Suprapubic skin (tissue), 4 donors: ENCODE data around the gene MGAT5B. TPM values are rescaled to one million over a fixed set of nuclear protein-coding genes. Genes with fewer than 3 reads are reported as not detected.

ENCODE experiments used
- DNase-seq, 2 donors: peaks; one replicate each; pipeline ENCODE4 v3.0.0-alpha.2; 2019; ENCODE audit warnings: low spot score in 2 of 2
- H3K27ac ChIP-seq: fragments of 200-600 bp; sonication (generic); one replicate; pipeline ENCODE4 v1.5.1; 2019
- H3K27me3 ChIP-seq: fragments of 200-600 bp; sonication (generic); one replicate; pipeline ENCODE4 v1.5.1; 2019
- H3K36me3 ChIP-seq: fragments of 200-600 bp; sonication (generic); one replicate; pipeline ENCODE4 v1.5.1; 2019
- H3K4me1 ChIP-seq: fragments of 200-600 bp; sonication (generic); one replicate; pipeline ENCODE4 v1.5.1; 2019
- H3K4me3 ChIP-seq: fragments of 200-600 bp; sonication (generic); one replicate; pipeline ENCODE4 v1.5.1; 2019; ENCODE audit warnings: mild to moderate bottlenecking
- H3K9me3 ChIP-seq: fragments of 200-600 bp; sonication (generic); one replicate; pipeline ENCODE4 v1.5.1; 2019
- CTCF ChIP-seq, 2 donors: fragments of 200-600 bp in 1 of 2; fragments of 450-650 bp in 1 of 2; sonication (generic) in 1 of 2; IDR thresholded peaks; one replicate each; pipeline ENCODE4 v1.5.1; 2016 to 2019; ENCODE audit warnings: antibody characterized with exemption in 2 of 2, mild to moderate bottlenecking in 1 of 2, moderate library complexity in 1 of 2
- EP300 ChIP-seq: sonication (generic); formaldehyde crosslinking; IDR thresholded peaks from one replicate; pipeline ENCODE4 v1.6.1; 2017; ENCODE audit warnings: antibody characterized with exemption
- POLR2A ChIP-seq, 2 donors: fragments of 450-650 bp; IDR thresholded peaks; one replicate each; pipeline ENCODE4 v1.6.1; 2017; ENCODE audit warnings: antibody characterized with exemption in 2 of 2, mild to moderate bottlenecking in 2 of 2, moderate library complexity in 2 of 2
- POLR2AphosphoS5 ChIP-seq, 3 donors: sonication (generic); formaldehyde crosslinking; IDR thresholded peaks; one replicate each; pipeline ENCODE4 v1.6.1; 2017; ENCODE audit warnings: antibody characterized with exemption in 3 of 3
- WGBS: methylation state at CpG from one replicate; pipeline ENCODE4 v1.1.5; 2018; 5-methylcytosine and 5-hydroxymethylcytosine counted together
- total RNA-seq, 4 donors: library from RNA; depleted of rRNA; stranded (reverse); fragments of >200 nt; gene quantifications; one replicate each; pipeline ENCODE4 v1.1.0, GENCODE V29; 2016

MGAT5B gene
- total RNA-seq, 4 donors from 2014 or later: 0.26 to 0.72 (median 0.30) TPM; not detected in 1

DNA sequence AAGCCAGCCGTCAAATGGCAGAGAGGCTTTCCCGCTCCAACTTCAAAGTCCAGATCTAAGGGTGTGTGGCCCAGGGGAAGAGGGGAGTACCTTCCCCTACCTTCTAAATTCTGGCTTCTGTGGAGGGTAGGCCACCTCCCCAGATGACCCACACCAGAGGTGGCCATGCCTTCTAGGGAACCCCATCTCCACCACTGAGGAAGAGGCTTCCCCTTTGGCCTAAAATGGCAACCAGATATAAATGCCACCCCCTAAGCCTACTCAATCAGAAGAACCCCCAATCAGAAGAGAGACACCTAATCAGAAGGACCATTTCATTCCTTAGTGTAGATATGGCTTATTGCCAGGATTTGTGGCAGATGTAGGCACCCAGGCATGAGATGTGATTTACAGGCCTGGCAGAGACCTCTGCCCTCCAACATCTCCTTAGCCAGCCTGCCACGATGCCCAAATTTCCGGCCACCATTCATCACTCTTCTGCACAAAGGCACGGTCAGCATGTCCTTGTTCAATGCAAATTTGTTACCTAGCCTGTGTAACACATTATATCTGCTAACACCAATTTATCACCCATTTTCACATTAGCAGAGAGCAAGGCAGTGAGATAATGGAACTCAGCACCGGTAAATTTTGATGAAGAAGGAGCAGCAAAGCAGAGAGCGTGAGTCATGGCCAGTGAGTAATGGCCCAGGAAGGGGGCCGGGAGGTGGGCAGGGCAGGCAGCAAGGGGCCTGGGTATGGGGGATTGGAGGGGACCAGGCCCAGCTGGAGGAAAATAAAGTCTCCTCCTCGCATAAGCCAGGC lies 1.2 kb upstream of the MGAT5B start:
- TF ChIP-seq POLR2AphosphoS5 (IDR thresholded peaks at IDR 0.05) (no peak), EP300 (no peak), POLR2A (IDR thresholded peaks at IDR 0.05) (no peak), CTCF (IDR thresholded peaks at IDR 0.05) (no peak)
- DNase-seq: no peak
- Histone ChIP-seq H3K27ac (no peak overlapping the region), H3K4me3 (no peak overlapping the region), H3K4me1 (peaks cover 18% of the 10 kb centered on the region), H3K27me3 (peaks cover 65% of the 10 kb centered on the region), H3K36me3 (no peaks in the 10 kb centered on the region), H3K9me3 (no peaks in the 10 kb centered on the region)
- WGBS: 81% methylated on average over 9 of the region's 9 CpGs

DNA sequence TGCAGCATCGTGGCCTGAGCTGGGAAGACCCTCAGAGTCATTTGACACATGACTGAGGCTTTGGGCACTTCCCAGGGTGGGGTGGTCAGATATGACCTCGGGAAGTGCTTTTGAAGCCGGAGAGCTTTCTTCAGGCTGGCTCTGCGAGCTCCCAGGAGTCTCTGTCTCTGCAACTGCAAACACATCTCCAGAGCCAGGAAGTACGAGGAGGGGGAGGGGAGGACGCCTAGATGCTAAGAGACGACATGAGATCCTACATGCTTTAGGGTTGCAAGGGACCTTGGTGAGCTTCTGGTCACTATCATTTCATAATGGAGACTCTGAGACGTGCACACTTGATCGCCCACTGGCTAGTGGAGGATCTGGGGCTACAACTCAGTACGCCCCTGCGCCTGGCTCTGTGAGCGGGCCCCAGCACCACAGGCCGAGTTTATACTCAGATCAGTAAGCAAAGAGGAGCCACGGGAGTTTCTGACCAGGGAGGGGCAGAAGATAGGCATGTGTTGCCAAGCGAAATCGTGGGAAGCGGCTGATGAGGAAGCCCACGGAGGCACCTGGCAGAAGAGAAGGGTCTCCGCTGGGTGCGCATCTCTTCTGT lies 527 bp upstream of the MGAT5B start:
- no peak overlapping the region for H3K27ac ChIP-seq
- H3K9me3 ChIP-seq: no peaks in the 10 kb centered on the region
- no peak for TF ChIP-seq POLR2AphosphoS5 (IDR thresholded peaks at IDR 0.05)
- peaks cover 63% of the 10 kb centered on the region for H3K27me3 ChIP-seq
- H3K4me1 ChIP-seq: peaks cover 18% of the 10 kb centered on the region
- DNase-seq: no peak
- H3K36me3 ChIP-seq: no peaks in the 10 kb centered on the region
- 6% methylated on average over 7 of the region's 20 CpGs for WGBS
- peak overlapping the region; percentile 48 for H3K4me3 ChIP-seq

- peaks cover 63% of the 10 kb centered on the region for H3K27me3 ChIP-seq
Observed at GRCh38 chr17:76868669-76869495, 678 bp downstream of the MGAT5B start.

DNA sequence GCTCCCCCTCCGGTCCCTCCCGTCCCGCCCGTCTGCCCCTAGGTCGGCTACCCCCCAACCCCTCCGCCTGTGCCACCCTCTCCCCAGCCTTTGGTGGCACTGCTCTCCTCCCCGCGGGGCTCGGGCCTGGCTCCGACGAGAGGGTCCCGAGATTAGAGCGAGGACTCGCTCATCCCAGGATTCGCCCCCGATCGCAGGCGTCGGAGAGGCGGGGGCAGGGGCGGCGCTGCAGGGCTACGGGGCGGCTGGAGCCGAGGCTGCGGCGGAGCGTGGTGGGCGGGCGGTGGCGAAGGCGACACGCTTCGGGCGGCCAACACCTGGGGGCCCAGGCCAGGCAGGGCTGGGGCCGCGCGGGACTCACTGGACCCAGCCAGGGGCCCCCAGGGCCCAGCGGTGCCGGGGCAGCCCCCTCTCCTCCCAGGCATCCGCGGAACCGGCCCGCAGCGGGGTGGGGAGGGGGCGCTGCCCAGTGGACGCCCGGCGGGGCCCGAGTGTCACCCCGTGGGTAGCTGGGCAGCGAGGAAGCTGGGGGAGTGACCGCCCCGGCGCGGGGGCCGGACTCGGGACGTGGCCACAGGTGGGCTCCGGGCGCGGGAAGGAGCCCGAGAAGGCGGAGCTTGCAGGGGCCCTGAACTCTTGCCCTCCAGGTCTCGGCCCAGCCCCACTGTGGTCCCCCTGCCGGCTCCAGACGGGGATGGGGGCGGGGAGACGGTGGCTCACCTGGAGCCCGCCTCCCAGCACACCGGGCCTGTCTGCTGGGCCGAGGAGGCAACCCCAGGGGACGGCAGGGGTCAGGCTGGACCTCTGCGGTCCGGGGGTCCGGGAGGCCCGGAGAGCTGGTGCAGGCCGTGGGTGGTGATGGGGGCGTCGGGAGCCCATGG lies 1.5 kb downstream of the MGAT5B start:
- Histone ChIP-seq H3K4me1 (peaks cover 18% of the 10 kb centered on the region), H3K27me3 (peaks cover 63% of the 10 kb centered on the region), H3K36me3 (no peaks in the 10 kb centered on the region), H3K9me3 (no peaks in the 10 kb centered on the region), H3K27ac (no peak overlapping the region), H3K4me3 (peak overlapping the region; percentile 48)
- TF ChIP-seq EP300 (no peak), POLR2AphosphoS5 (IDR thresholded peaks at IDR 0.05) (no peak), POLR2A (IDR thresholded peaks at IDR 0.05) (no peak), CTCF (IDR thresholded peaks at IDR 0.05) (no peak)
- no CpG with 5 or more reads among the region's 80 CpGs for WGBS
- DNase-seq: no peak

More at GRCh38 chr17:76868669-76869495, 678 bp downstream of the MGAT5B start:
- Histone ChIP-seq H3K4me1 (peaks cover 18% of the 10 kb centered on the region), H3K9me3 (no peaks in the 10 kb centered on the region), H3K27ac (no peak overlapping the region), H3K36me3 (no peaks in the 10 kb centered on the region), H3K4me3 (peak overlapping the region; percentile 48)
- TF ChIP-seq POLR2AphosphoS5 (IDR thresholded peaks at IDR 0.05) (no peak), POLR2A (IDR thresholded peaks at IDR 0.05) (no peak), CTCF (IDR thresholded peaks at IDR 0.05) (no peak), EP300 (no peak)
- DNase-seq: no peak
- WGBS: 10% methylated on average over 19 of the region's 84 CpGs

GRCh38 chr17:76870377-76870714 lies 2.1 kb downstream of the MGAT5B start:
- WGBS: no CpG with 5 or more reads among the region's 16 CpGs
- no peak for TF ChIP-seq POLR2A (IDR thresholded peaks at IDR 0.05)
- no peak for TF ChIP-seq CTCF (IDR thresholded peaks at IDR 0.05)
- TF ChIP-seq POLR2AphosphoS5 (IDR thresholded peaks at IDR 0.05): no peak
- TF ChIP-seq EP300: no peak
- Histone ChIP-seq H3K27ac (no peak overlapping the region), H3K36me3 (no peaks in the 10 kb centered on the region), H3K27me3 (peaks cover 56% of the 10 kb centered on the region), H3K4me1 (peaks cover 18% of the 10 kb centered on the region), H3K4me3 (no peak overlapping the region), H3K9me3 (no peaks in the 10 kb centered on the region)
- no peak for DNase-seq
